SK-N-SH (cell line): Measurements from ENCODE around the gene RFC5. TPM values are rescaled to one million over a fixed set of nuclear protein-coding genes. Genes with fewer than 3 reads are reported as not detected.

Experiments used
- ELF1 ChIP-seq: IDR thresholded peaks from 2 replicates; pipeline ENCODE4 v1.4.0; 2012
- EP300 ChIP-seq, 2 experiments: IDR thresholded peaks; 2 replicates each; pipeline versions ENCODE4 v1.4.0 to v1.6.1; 2012; ENCODE audit warnings: borderline replicate concordance in 1 of 2, low read depth in 1 of 2, low read length in 1 of 2
- FOXM1 ChIP-seq: IDR thresholded peaks from 2 replicates; pipeline ENCODE4 v1.4.0; 2012; ENCODE audit warnings: low read depth, mild to moderate bottlenecking
- IRF3 ChIP-seq: fragments of 150-350 bp; IDR thresholded peaks from 2 replicates; pipeline ENCODE4 v1.6.1; 2016; ENCODE audit warnings: mild to moderate bottlenecking, low read depth, low read length
- MEF2A ChIP-seq: IDR thresholded peaks from 2 replicates; pipeline ENCODE4 v1.4.0; 2012; ENCODE audit warnings: low read depth, borderline replicate concordance
- MXI1 ChIP-seq: IDR thresholded peaks from 2 replicates; pipeline ENCODE4 v1.6.1; 2012; ENCODE audit warnings: mild to moderate bottlenecking, low read depth, low read length, improper control_type of control experiment
- NRF1 ChIP-seq: IDR thresholded peaks from 2 replicates; pipeline ENCODE4 v1.6.1; 2012; ENCODE audit warnings: low read depth, mild to moderate bottlenecking, low read length
- PBX3 ChIP-seq: IDR thresholded peaks from 2 replicates; pipeline ENCODE4; 2012
- RCOR1 ChIP-seq: fragments of 150-350 bp; IDR thresholded peaks from 2 replicates; pipeline ENCODE4 v1.6.1; 2017; ENCODE audit warnings: antibody characterized with exemption, low read length
- REST ChIP-seq: IDR thresholded peaks from 2 replicates; pipeline ENCODE4 v1.6.1; 2012; ENCODE audit warnings: mild to moderate bottlenecking, low read depth, low read length, moderate library complexity
- RFX5 ChIP-seq: IDR thresholded peaks from 2 replicates; pipeline ENCODE4 v1.6.1; 2012; ENCODE audit warnings: mild to moderate bottlenecking, improper control_type of control experiment, low read length
- RXRA ChIP-seq: IDR thresholded peaks from 2 replicates; pipeline ENCODE4 v1.4.0; 2012; ENCODE audit warnings: low read depth, mild to moderate bottlenecking, borderline replicate concordance
- SIN3A ChIP-seq: IDR thresholded peaks from 2 replicates; pipeline ENCODE4 v1.6.1; 2012; ENCODE audit warnings: low read depth, mild to moderate bottlenecking, low read length, moderate library complexity, borderline replicate concordance
- TAF1 ChIP-seq: IDR thresholded peaks from 2 replicates; pipeline ENCODE4 v1.6.1; 2012; ENCODE audit warnings: low read depth, mild to moderate bottlenecking, low read length, moderate library complexity, borderline replicate concordance
- TEAD4 ChIP-seq: IDR thresholded peaks from 2 replicates; pipeline ENCODE4 v1.4.0; 2012; ENCODE audit warnings: mild to moderate bottlenecking, borderline replicate concordance; ENCODE audit not compliant: insufficient read depth
- USF1 ChIP-seq: IDR thresholded peaks from 2 replicates; pipeline ENCODE4 v1.4.0; 2012; ENCODE audit warnings: low read depth, borderline replicate concordance
- ZBTB33 ChIP-seq: IDR thresholded peaks from 2 replicates; pipeline ENCODE4 v1.4.0; 2012; ENCODE audit warnings: low read depth, borderline replicate concordance
- polyA plus RNA-seq, 3 experiments: library from polyadenylated mRNA; depleted of rRNA; stranded (reverse); fragments of >200 nt; gene quantifications; 2 replicates each; pipeline ENCODE4 v1.2.3, GENCODE V29; 2012

The RFC5 gene
- polyA plus RNA-seq, 1 of the 3 experiments (the other 2 are of a cell fraction): 15.3 TPM

- TF ChIP-seq PBX3 (peak; percentile 65), EP300 (IDR thresholded peaks at IDR 0.05; ENCODE audit: borderline replicate concordance in 1 of 2, low read depth in 1 of 2, low read length in 1 of 2) (peak in 1 of 2 experiments; percentile 86; a peak in 2 of 4 replicates), ZBTB33 (peak; percentile 72; the same call in 1 of the 2 replicates), NRF1 (no peak), SIN3A (0 out of 2 replicates have a peak, but pooled peaks have one; percentile 41), RCOR1 (no peak), RFX5 (no peak), TEAD4 (peak; percentile 91), FOXM1 (peak; percentile 47; the same call in 1 of the 2 replicates), TAF1 (0 out of 2 replicates have a peak, but pooled peaks have one; percentile 24), USF1 (no peak), IRF3 (no peak), MEF2A (no peak; the same call in 1 of the 2 replicates), ELF1 (0 out of 2 replicates have a peak, but pooled peaks have one; percentile 22), MXI1 (no peak), REST (no peak; the same call in 1 of the 2 replicates), RXRA (peak; percentile 99)
These were observed 36.0 kb downstream of the RFC5 start (continued) for GRCh38 chr12:118052324-118053070.
